ENCODE measurements around the gene LARGE2. TPM values are rescaled to one million over a fixed set of nuclear protein-coding genes. Genes with fewer than 3 reads are reported as not detected.

LARGE2 gene
- total RNA-seq, 3 donors from 2014 or later (not counting 1 experiment from before 2014, with no cell fraction given): 0.40 to 1.7 (median 1.0) TPM

- Histone ChIP-seq H3K27me3 (ENCODE audit: control insufficient read depth, insufficient read depth, low read length) (no peaks in the 10 kb centered on the region), H3K36me3 (ENCODE audit: control insufficient read depth, insufficient read depth, low read length) (peaks cover 77% of the 10 kb centered on the region), H3K9me3 (ENCODE audit: control insufficient read depth, insufficient read depth, low read length) (no peaks in the 10 kb centered on the region), H3K27ac (ENCODE audit: low read length) (no peak overlapping the region), H3K4me3 (ENCODE audit: low read length) (no peak overlapping the region), H3K4me1 (ENCODE audit: control insufficient read depth, insufficient read depth, low read length) (no peaks in the 10 kb centered on the region)
- no peak for DNase-seq
- no peaks in the 10 kb centered on the region for H3K9me3 Mint-ChIP-seq
- H3K27me3 Mint-ChIP-seq (ENCODE audit: low read depth in 2 of 2): no peaks in the 10 kb centered on the region
- no peak for TF ChIP-seq CTCF (IDR thresholded peaks at IDR 0.05)
- ATAC-seq: no peak
- 100% methylated on average over 1 of the region's 1 CpG for WGBS (ENCODE audit: insufficient coverage)
- intact Hi-C loops (cut with micrococcal nuclease): no loop called here
- no peak overlapping the region for H3K4me3 Mint-ChIP-seq
- no peak overlapping the region for H3K27ac Mint-ChIP-seq
- peaks cover 45% of the 10 kb centered on the region for H3K36me3 Mint-ChIP-seq
- no peaks in the 10 kb centered on the region for H3K4me1 Mint-ChIP-seq
Observed at GRCh38 chr11:45947885-45948284, 25.4 kb downstream of the LARGE2 start.

GRCh38 chr11:45948356-45948755 is 25.9 kb downstream of the LARGE2 start:
- no peak for DNase-seq
- peaks cover 80% of the 10 kb centered on the region for H3K36me3 ChIP-seq (ENCODE audit: control insufficient read depth, insufficient read depth, low read length)
- intact Hi-C loops (cut with micrococcal nuclease): no loop called here
- H3K9me3 Mint-ChIP-seq: no peaks in the 10 kb centered on the region
- H3K4me3 Mint-ChIP-seq: no peak overlapping the region
- WGBS (ENCODE audit: insufficient coverage): 99% methylated on average over 3 of the region's 3 CpGs
- peaks cover 50% of the 10 kb centered on the region for H3K36me3 Mint-ChIP-seq
- H3K4me3 ChIP-seq (ENCODE audit: low read length): no peak overlapping the region
- H3K4me1 Mint-ChIP-seq: no peaks in the 10 kb centered on the region
- H3K4me1 ChIP-seq (ENCODE audit: control insufficient read depth, insufficient read depth, low read length): no peaks in the 10 kb centered on the region
- no peak for TF ChIP-seq CTCF (IDR thresholded peaks at IDR 0.05)
- no peaks in the 10 kb centered on the region for H3K9me3 ChIP-seq (ENCODE audit: control insufficient read depth, insufficient read depth, low read length)
- no peaks in the 10 kb centered on the region for H3K27me3 ChIP-seq (ENCODE audit: control insufficient read depth, insufficient read depth, low read length)
- H3K27me3 Mint-ChIP-seq (ENCODE audit: low read depth in 2 of 2): no peaks in the 10 kb centered on the region
- no peak overlapping the region for H3K27ac ChIP-seq (ENCODE audit: low read length)
- H3K27ac Mint-ChIP-seq: no peak overlapping the region
- ATAC-seq: no peak

GRCh38 chr11:45949992-45950407 is 27.5 kb downstream of the LARGE2 start:
- Mint-ChIP-seq H3K36me3 (peaks cover 50% of the 10 kb centered on the region), H3K4me3 (no peak overlapping the region), H3K27ac (no peak overlapping the region), H3K4me1 (no peaks in the 10 kb centered on the region), H3K27me3 (ENCODE audit: low read depth in 2 of 2) (no peaks in the 10 kb centered on the region), H3K9me3 (no peaks in the 10 kb centered on the region)
- ATAC-seq: no peak
- Histone ChIP-seq H3K4me3 (ENCODE audit: low read length) (no peak overlapping the region), H3K4me1 (ENCODE audit: control insufficient read depth, insufficient read depth, low read length) (no peaks in the 10 kb centered on the region), H3K27ac (ENCODE audit: low read length) (no peak overlapping the region), H3K9me3 (ENCODE audit: control insufficient read depth, insufficient read depth, low read length) (no peaks in the 10 kb centered on the region), H3K27me3 (ENCODE audit: control insufficient read depth, insufficient read depth, low read length) (no peaks in the 10 kb centered on the region), H3K36me3 (ENCODE audit: control insufficient read depth, insufficient read depth, low read length) (peaks cover 71% of the 10 kb centered on the region)
- no peak for TF ChIP-seq CTCF (IDR thresholded peaks at IDR 0.05)
- DNase-seq: no peak
- intact Hi-C loops (cut with micrococcal nuclease): no loop called here
- WGBS (ENCODE audit: insufficient coverage): 86% methylated on average over 1 of the region's 1 CpG

- H3K27ac ChIP-seq (ENCODE audit: low read length): no peak overlapping the region
- peaks cover 6 to 9% of the 10 kb centered on the region in 2 donors for H3K4me1 Mint-ChIP-seq
- no peaks in the 10 kb centered on the region for H3K9me3 Mint-ChIP-seq
- H3K4me1 ChIP-seq (ENCODE audit: control insufficient read depth, insufficient read depth, low read length): no peaks in the 10 kb centered on the region
- H3K27me3 ChIP-seq (ENCODE audit: control insufficient read depth, insufficient read depth, low read length): no peaks in the 10 kb centered on the region
- DNase-seq (no peak), ATAC-seq (no peak)
- intact Hi-C loops (cut with micrococcal nuclease): loop anchor here (10.0 kb wide), 1 partner anchor 165 kb away; the partner anchor contains the start of gene PHF21A
- no peak for TF ChIP-seq CTCF (IDR thresholded peaks at IDR 0.05)
- peaks cover 27% of the 10 kb centered on the region for H3K36me3 ChIP-seq (ENCODE audit: control insufficient read depth, insufficient read depth, low read length)
- no peak overlapping the region for H3K4me3 ChIP-seq (ENCODE audit: low read length)
- H3K9me3 ChIP-seq (ENCODE audit: control insufficient read depth, insufficient read depth, low read length): no peaks in the 10 kb centered on the region
- H3K27me3 Mint-ChIP-seq (ENCODE audit: low read depth in 2 of 2): no peaks in the 10 kb centered on the region
- no peak overlapping the region for H3K4me3 Mint-ChIP-seq
- no peak overlapping the region for H3K27ac Mint-ChIP-seq
- 100% methylated on average over 1 of the region's 1 CpG for WGBS (ENCODE audit: insufficient coverage)
- peaks cover 10% of the 10 kb centered on the region for H3K36me3 Mint-ChIP-seq
Observed at GRCh38 chr11:45959851-45960250, 37.4 kb downstream of the LARGE2 start.
